ENCODE measurements around the gene PARP4. TPM values are rescaled to one million over a fixed set of nuclear protein-coding genes. Genes with fewer than 3 reads are reported as not detected.
"Not testable (repeated sequence)": the region's sequence is repeated elsewhere in the genome, so short reads cannot be mapped to it uniquely, and the experiment has no call there.

Gene PARP4
- total RNA-seq = 10 to 100 TPM; 44.7 to 49.0 TPM
- total RNA-seq = 131 to 159 reads per million in 2 donors

DNA sequence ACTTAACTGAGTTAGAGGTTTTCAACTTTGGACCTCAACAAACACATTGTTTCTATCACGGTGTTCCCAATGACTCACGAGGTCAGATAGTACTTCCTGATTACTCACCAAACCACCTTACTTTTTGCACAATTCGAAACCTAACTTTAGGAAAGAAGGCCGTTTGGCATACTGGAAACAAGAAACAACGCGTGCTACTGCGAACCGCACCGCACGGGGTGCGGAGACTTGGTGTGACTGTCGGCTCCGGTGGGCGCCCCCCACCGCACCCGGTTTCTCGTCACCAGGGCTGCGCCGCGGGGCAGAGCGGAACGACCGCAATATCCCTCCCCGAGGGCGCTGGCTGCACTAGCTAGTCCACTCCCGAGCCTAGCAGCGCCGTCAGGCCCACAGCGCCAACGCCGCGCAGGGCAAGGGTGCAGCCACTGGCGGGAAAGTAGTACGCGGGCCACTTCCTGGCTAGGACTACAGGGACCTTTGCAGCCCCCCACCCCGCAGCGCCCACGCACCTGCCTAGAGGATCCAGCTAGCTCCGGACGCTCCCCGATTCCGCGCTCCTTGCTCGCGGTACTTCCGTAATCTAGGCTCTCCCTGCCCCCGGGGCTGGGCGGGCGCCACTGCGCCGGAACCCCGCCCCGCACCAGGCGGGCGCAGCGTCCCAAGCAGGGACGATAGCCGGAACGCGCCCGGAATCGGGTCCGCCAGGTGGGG lies at the start of gene PARP4:
Gene PARP4, minus strand, starts transcription at position 582 of the 711 bp plus-strand sequence. CDS start 9,002 bp downstream, outside the sequence.
- DNase-seq (peak; percentile 45 to 62 (median 61)), ATAC-seq (peak; percentile 82)
- H3K27ac Mint-ChIP-seq = peak within 1 kb of the TSS; percentile 95
- peaks cover 24% of the 10 kb centered on the region for H3K4me1 Mint-ChIP-seq
- peak within 1 kb of the TSS; percentile 97 for H3K4me3 Mint-ChIP-seq
- no peaks in the 10 kb centered on the region for H3K27me3 Mint-ChIP-seq
- H3K9me3 ChIP-seq (ENCODE audit: control insufficient read depth, low read length, poor library complexity, severe bottlenecking) = no peaks in the 10 kb centered on the region
- H3K36me3 Mint-ChIP-seq (ENCODE audit: low read depth) = no peaks in the 10 kb centered on the region

GRCh38 chr13:24560579-24561187 lies 48.1 kb upstream of the PARP4 start:
- not testable (repeated sequence) for DNase-seq; H3K4me3 Mint-ChIP-seq; H3K27ac Mint-ChIP-seq; ATAC-seq; H3K9me3 ChIP-seq (ENCODE audit: control insufficient read depth, low read length, poor library complexity, severe bottlenecking)
- Mint-ChIP-seq H3K4me1 (peaks cover 10% of the 10 kb centered on the region), H3K27me3 (peaks cover 56% of the 10 kb centered on the region), H3K36me3 (ENCODE audit: low read depth) (peaks cover 13% of the 10 kb centered on the region)

- H3K27me3 Mint-ChIP-seq = peaks cover 52% of the 10 kb centered on the region
- not testable (repeated sequence) for H3K27ac Mint-ChIP-seq; DNase-seq; ATAC-seq; H3K9me3 ChIP-seq (ENCODE audit: control insufficient read depth, low read length, poor library complexity, severe bottlenecking)
- peak overlapping the region; percentile 19 for H3K4me3 Mint-ChIP-seq
- peaks cover 13% of the 10 kb centered on the region for H3K36me3 Mint-ChIP-seq (ENCODE audit: low read depth)
- H3K4me1 Mint-ChIP-seq = peaks cover 10% of the 10 kb centered on the region
These were observed 47.0 kb upstream of the PARP4 start for GRCh38 chr13:24559431-24560218.

DNA sequence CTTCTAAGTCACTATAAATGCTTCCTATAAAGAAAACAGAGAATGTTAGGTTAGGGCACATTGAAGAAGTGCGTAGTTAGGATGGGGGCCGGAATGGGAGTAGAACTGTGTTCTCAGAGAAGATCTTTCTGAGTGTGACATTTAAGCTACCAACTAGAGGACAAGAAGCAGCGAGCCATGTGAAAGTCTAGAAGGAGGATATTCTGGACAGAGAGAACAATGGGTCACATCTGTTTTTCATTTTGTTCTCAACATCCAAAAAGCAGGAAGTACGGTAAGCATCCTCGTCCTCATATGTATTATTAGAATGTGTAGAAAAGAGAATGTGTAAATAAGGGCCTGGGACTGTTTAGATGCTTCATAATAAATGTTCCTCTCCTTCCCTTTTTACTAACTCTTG lies 44.5 kb upstream of the PARP4 start:
- no peak for ATAC-seq
- Mint-ChIP-seq H3K4me1 (peaks cover 10% of the 10 kb centered on the region), H3K4me3 (no peak overlapping the region), H3K27ac (no peak overlapping the region), H3K36me3 (ENCODE audit: low read depth) (peaks cover 14% of the 10 kb centered on the region), H3K27me3 (peaks cover 69% of the 10 kb centered on the region)
- no peak for DNase-seq
- H3K9me3 ChIP-seq (ENCODE audit: control insufficient read depth, low read length, poor library complexity, severe bottlenecking) = no peaks in the 10 kb centered on the region

GRCh38 chr13:24553892-24554291 lies 41.3 kb upstream of the PARP4 start:
- H3K4me1 Mint-ChIP-seq; DNase-seq; H3K9me3 ChIP-seq (ENCODE audit: control insufficient read depth, low read length, poor library complexity, severe bottlenecking); H3K4me3 Mint-ChIP-seq; H3K27ac Mint-ChIP-seq; ATAC-seq; H3K36me3 Mint-ChIP-seq (ENCODE audit: low read depth): not testable (repeated sequence)
- H3K27me3 Mint-ChIP-seq = peaks cover 70% of the 10 kb centered on the region

GRCh38 chr13:24541476-24542352 lies 29.1 kb upstream of the PARP4 start:
- Mint-ChIP-seq H3K27me3 (peaks cover 57% of the 10 kb centered on the region), H3K4me3 (peak overlapping the region; percentile 88)
- H3K36me3 Mint-ChIP-seq (ENCODE audit: low read depth); H3K9me3 ChIP-seq (ENCODE audit: control insufficient read depth, low read length, poor library complexity, severe bottlenecking); H3K4me1 Mint-ChIP-seq; H3K27ac Mint-ChIP-seq: not testable (repeated sequence)
- peak; percentile 64 for ATAC-seq
- peak in 1 of 3 donors; percentile 17 for DNase-seq

GRCh38 chr13:24541127-24541475 lies 28.5 kb upstream of the PARP4 start:
- H3K27ac Mint-ChIP-seq = no peak overlapping the region
- H3K36me3 Mint-ChIP-seq (ENCODE audit: low read depth) = no peaks in the 10 kb centered on the region

GRCh38 chr13:24540236-24541126 lies 27.9 kb upstream of the PARP4 start:
- peaks cover 50% of the 10 kb centered on the region for H3K27me3 Mint-ChIP-seq

More at GRCh38 chr13:24541127-24541475, 28.5 kb upstream of the PARP4 start:
- ATAC-seq (no peak), DNase-seq (no peak)
- H3K9me3 ChIP-seq (ENCODE audit: control insufficient read depth, low read length, poor library complexity, severe bottlenecking) = peaks cover 1% of the 10 kb centered on the region
- Mint-ChIP-seq H3K4me3 (peak overlapping the region; percentile 88), H3K27me3 (peaks cover 52% of the 10 kb centered on the region), H3K4me1 (peaks cover 10% of the 10 kb centered on the region)

DNA sequence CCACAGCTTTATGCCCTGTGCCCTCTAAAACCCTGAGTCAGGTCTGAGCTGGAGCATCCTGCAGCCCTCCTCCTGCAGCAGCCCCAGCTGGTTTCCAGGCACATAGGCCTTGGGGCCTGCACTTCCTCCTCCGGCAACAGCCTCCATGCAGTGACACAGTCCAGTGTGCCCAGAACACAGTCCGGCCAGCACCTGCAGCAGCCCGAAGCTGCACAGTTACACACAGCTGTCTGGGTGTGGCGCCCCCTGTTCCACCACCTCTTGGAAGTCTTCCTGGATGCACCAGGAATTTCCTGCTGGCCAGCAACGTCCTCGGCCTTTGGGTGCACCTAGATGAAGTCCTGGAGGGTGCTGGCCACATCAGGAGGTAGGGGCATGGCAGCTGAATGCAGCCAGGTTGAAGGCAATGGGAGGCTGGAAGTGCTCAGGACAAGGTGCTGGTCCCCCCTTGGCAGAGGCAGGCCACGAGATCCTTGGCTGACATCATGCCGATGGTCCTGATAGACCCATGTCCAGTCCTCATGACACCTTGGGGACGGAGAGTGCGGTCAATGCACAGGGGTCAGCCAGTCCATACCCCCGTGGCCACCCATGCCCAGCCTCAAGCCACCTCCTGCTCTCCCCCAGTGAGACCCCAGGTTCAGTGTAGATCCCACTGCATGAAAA lies 27.1 kb upstream of the PARP4 start:
- no peaks in the 10 kb centered on the region for H3K9me3 ChIP-seq (ENCODE audit: control insufficient read depth, low read length, poor library complexity, severe bottlenecking)
- H3K27ac Mint-ChIP-seq = no peak overlapping the region
- no peaks in the 10 kb centered on the region for H3K36me3 Mint-ChIP-seq (ENCODE audit: low read depth)
- peaks cover 10% of the 10 kb centered on the region for H3K4me1 Mint-ChIP-seq
- peak overlapping the region; percentile 15 for H3K4me3 Mint-ChIP-seq
- H3K27me3 Mint-ChIP-seq = peaks cover 50% of the 10 kb centered on the region
- DNase-seq (no peak), ATAC-seq (no peak)

More at GRCh38 chr13:24540236-24541126, 27.9 kb upstream of the PARP4 start:
- Mint-ChIP-seq H3K27ac (no peak overlapping the region), H3K36me3 (ENCODE audit: low read depth) (no peaks in the 10 kb centered on the region), H3K4me1 (peaks cover 10% of the 10 kb centered on the region), H3K4me3 (no peak overlapping the region)
- DNase-seq = no peak
- H3K9me3 ChIP-seq (ENCODE audit: control insufficient read depth, low read length, poor library complexity, severe bottlenecking) = no peaks in the 10 kb centered on the region
- no peak for ATAC-seq

DNA sequence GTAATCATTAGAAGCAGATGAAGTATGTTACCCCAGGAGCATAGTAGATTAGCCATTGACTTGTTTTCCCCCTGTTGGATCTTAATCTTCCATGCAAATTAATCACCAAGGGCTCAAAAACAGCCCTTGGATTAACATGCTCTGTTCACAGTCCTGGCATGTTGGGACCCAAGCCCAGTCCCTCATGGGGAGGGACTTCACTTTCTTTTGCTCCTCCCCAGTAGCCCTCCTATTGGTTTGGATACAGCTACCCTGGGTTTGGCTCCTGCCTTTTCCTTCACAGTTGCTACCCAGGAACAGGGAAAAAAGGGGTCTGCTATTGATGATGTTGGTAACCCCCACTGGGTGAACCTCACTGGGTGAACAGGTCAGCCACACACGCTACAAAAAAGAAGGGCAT lies 16.9 kb upstream of the PARP4 start:
- H3K36me3 Mint-ChIP-seq (ENCODE audit: low read depth) = no peaks in the 10 kb centered on the region
- peaks cover 2% of the 10 kb centered on the region for H3K4me1 Mint-ChIP-seq
- DNase-seq (no peak), ATAC-seq (no peak)
- H3K4me3 Mint-ChIP-seq = no peak overlapping the region
- peaks cover 73% of the 10 kb centered on the region for H3K27me3 Mint-ChIP-seq
- no peak overlapping the region for H3K27ac Mint-ChIP-seq
- no peaks in the 10 kb centered on the region for H3K9me3 ChIP-seq (ENCODE audit: control insufficient read depth, low read length, poor library complexity, severe bottlenecking)

DNA sequence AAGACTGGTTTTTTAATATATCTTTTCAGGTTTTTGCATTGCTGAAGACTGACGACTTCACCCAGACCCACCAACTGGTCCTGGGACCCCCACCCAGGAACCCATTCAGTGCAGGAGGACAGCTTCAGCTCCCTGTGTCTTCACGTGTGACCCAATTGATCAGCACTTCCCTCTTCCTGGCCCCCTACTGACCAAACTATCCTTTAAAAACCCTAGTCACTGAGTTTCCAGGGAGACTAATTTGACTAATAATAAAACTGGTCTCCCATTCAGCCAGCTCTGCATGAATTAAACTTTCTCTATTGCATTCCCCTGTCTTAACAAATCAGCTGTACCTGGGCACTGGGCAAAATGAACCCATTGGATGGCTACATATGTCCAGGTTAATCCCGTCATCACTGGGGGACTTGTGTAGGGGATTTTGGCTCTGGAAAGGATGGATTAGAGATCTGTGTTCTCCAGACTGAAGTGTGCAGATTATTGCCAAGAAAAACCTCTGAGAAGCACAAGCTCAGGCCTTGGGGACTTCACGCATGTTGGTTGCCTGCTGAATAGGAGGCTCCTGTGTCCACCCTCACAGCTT lies 16.3 kb upstream of the PARP4 start:
- Mint-ChIP-seq H3K27ac (no peak overlapping the region), H3K4me1 (no peaks in the 10 kb centered on the region), H3K27me3 (peaks cover 67% of the 10 kb centered on the region), H3K36me3 (ENCODE audit: low read depth) (no peaks in the 10 kb centered on the region), H3K4me3 (no peak overlapping the region)
- H3K9me3 ChIP-seq (ENCODE audit: control insufficient read depth, low read length, poor library complexity, severe bottlenecking) = no peaks in the 10 kb centered on the region
- DNase-seq (no peak), ATAC-seq (no peak)

Measured in T-helper 17 cell (primary cell).